ENCODE data around the gene ATXN2. TPM values are rescaled to one million over a fixed set of nuclear protein-coding genes. Genes with fewer than 3 reads are reported as not detected.

Gene ATXN2
- total and polyA plus RNA-seq, 9 of the 15 experiments (the other 6 are each of a cell fraction or from before 2014, with no cell fraction given), result 16.8 to 67.8 (median 29.3) TPM

- no peak; the same call in 2 of the 3 replicates for ATAC-seq
- WGBS (ENCODE audit: insufficient coverage, low coverage, missing lambda C conversion rate), result 38% methylated on average over 15 of the region's 15 CpGs
- TF ChIP-seq ZNF696 (CRISPR knock-in tag; conservative IDR thresholded peaks at IDR 0.05), result no peak
- TF ChIP-seq NR3C1 (CRISPR knock-in tag; IDR thresholded peaks at IDR 0.05), result no peak
- TF ChIP-seq DLX4 (CRISPR knock-in tag; IDR thresholded peaks at IDR 0.05), result no peak
- no peak for TF ChIP-seq SIX5 (IDR thresholded peaks at IDR 0.05; ENCODE audit: borderline replicate concordance in 1 of 2, insufficient read depth in 1 of 2, low read depth in 1 of 2, low read length in 2 of 2)
- TF ChIP-seq, protein P1, sequence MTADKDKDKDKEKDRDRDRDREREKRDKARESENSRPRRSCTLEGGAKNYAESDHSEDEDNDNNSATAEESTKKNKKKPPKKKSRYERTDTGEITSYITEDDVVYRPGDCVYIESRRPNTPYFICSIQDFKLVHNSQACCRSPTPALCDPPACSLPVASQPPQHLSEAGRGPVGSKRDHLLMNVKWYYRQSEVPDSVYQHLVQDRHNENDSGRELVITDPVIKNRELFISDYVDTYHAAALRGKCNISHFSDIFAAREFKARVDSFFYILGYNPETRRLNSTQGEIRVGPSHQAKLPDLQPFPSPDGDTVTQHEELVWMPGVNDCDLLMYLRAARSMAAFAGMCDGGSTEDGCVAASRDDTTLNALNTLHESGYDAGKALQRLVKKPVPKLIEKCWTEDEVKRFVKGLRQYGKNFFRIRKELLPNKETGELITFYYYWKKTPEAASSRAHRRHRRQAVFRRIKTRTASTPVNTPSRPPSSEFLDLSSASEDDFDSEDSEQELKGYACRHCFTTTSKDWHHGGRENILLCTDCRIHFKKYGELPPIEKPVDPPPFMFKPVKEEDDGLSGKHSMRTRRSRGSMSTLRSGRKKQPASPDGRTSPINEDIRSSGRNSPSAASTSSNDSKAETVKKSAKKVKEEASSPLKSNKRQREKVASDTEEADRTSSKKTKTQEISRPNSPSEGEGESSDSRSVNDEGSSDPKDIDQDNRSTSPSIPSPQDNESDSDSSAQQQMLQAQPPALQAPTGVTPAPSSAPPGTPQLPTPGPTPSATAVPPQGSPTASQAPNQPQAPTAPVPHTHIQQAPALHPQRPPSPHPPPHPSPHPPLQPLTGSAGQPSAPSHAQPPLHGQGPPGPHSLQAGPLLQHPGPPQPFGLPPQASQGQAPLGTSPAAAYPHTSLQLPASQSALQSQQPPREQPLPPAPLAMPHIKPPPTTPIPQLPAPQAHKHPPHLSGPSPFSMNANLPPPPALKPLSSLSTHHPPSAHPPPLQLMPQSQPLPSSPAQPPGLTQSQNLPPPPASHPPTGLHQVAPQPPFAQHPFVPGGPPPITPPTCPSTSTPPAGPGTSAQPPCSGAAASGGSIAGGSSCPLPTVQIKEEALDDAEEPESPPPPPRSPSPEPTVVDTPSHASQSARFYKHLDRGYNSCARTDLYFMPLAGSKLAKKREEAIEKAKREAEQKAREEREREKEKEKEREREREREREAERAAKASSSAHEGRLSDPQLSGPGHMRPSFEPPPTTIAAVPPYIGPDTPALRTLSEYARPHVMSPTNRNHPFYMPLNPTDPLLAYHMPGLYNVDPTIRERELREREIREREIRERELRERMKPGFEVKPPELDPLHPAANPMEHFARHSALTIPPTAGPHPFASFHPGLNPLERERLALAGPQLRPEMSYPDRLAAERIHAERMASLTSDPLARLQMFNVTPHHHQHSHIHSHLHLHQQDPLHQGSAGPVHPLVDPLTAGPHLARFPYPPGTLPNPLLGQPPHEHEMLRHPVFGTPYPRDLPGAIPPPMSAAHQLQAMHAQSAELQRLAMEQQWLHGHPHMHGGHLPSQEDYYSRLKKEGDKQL (CRISPR knock-in tag; IDR thresholded peaks at IDR 0.05; ENCODE audit: borderline replicate concordance), result no peak
- no peak for TF ChIP-seq TRIM24 (IDR thresholded peaks at IDR 0.05)
- no peak for TF ChIP-seq ZBTB12 (CRISPR knock-in tag; IDR thresholded peaks at IDR 0.05)
- no peak for TF ChIP-seq BRD9 (IDR thresholded peaks at IDR 0.05; ENCODE audit: low read depth, partially characterized antibody)
- TF ChIP-seq RBFOX2 (IDR thresholded peaks at IDR 0.05; ENCODE audit: low read depth, low read length), result peak; percentile 47; the same call in 1 of the 2 replicates
- no peak for TF ChIP-seq RHOXF2B (CRISPR knock-in tag; conservative IDR thresholded peaks at IDR 0.05)
- TF ChIP-seq SREBF1 (IDR thresholded peaks at IDR 0.05; ENCODE audit: borderline replicate concordance, low read depth, low read length), result no peak
- no peak for TF ChIP-seq NCOA1 (IDR thresholded peaks at IDR 0.05; ENCODE audit: low read depth)
- TF ChIP-seq ZNF584 (CRISPR knock-in tag; IDR thresholded peaks at IDR 0.05; ENCODE audit: low read depth), result 0 out of 2 replicates have a peak, but pooled peaks have one; percentile 8
- TF ChIP-seq DPF2 (IDR thresholded peaks at IDR 0.05), result no peak
- TF ChIP-seq ESRRA (IDR thresholded peaks at IDR 0.05; ENCODE audit: borderline replicate concordance, low read depth), result no peak
- no peak for TF ChIP-seq TARDBP (IDR thresholded peaks at IDR 0.05)
These were observed 186.9 kb downstream of the ATXN2 start for GRCh38 chr12:111412007-111412829.

More at GRCh38 chr12:111412007-111412829, 186.9 kb downstream of the ATXN2 start:
- FAIRE-seq, result no peak
- ChIA-PET CTCF (ENCODE audit: low intra/inter-chr PET ratio) (no interaction called here), POLR2A (interaction anchor here (0.6 to 4.0 kb wide), 13 partner anchors 9 to 1941 kb away, joined by 3 to 24 read pairs (median 3); no protein-coding TSS in a partner anchor)
- intact Hi-C loops (cut with micrococcal nuclease) (no loop called here), in situ Hi-C loops (cut with MboI) (no loop called here)
- peak in 1 of 4 experiments; percentile 42 for DNase-seq (ENCODE audit: extremely low read depth in 1 of 4, low spot score in 3 of 4)
- Histone ChIP-seq H3K9me3 (replicated peaks; ENCODE audit: control insufficient read depth, insufficient read depth, low read depth, low read length) (no peaks in the 10 kb centered on the region), H2AFZ (ENCODE audit: low read depth, low read length) (no peak overlapping the region), H3K79me2 (ENCODE audit: control insufficient read depth, insufficient read depth, low read length) (peaks cover 98% of the 10 kb centered on the region), H3K27ac (ENCODE audit: extremely low read depth, low read depth, low read length) (peak overlapping the region; percentile 92), H3K9ac (ENCODE audit: insufficient read depth in 1 of 2, low read depth in 2 of 2, low read length in 2 of 2) (peak overlapping the region; percentile 80 to 90; a peak in 3 of 4 replicates), H3K4me3 (no peak overlapping the region), H3K9me1 (ENCODE audit: control insufficient read depth, insufficient read depth, low read length) (peaks cover 24% of the 10 kb centered on the region), H4K20me1 (replicated peaks; ENCODE audit: control insufficient read depth, insufficient read depth, low read length) (peaks cover 71% of the 10 kb centered on the region), H3K27me3 (ENCODE audit: control insufficient read depth in 2 of 2, insufficient read depth in 2 of 2, low read length in 2 of 2) (no peaks in the 10 kb centered on the region), H3K4me2 (ENCODE audit: insufficient read depth, low read length) (peak overlapping the region; percentile 27), H3K36me3 (ENCODE audit: control insufficient read depth, insufficient read depth, low read length) (peaks cover 77% of the 10 kb centered on the region), H3K4me1 (replicated peaks in 1 of 2; ENCODE audit: control insufficient read depth in 2 of 2, insufficient read depth in 2 of 2, low read length in 2 of 2) (peaks cover 64 to 65% of the 10 kb centered on the region in 2 experiments)
- BruUV-seq (replicated peaks), result no TSS peak

All from K562 (cell line).